ENCODE data around the gene ERICH2. TPM values are rescaled to one million over a fixed set of nuclear protein-coding genes. Genes with fewer than 3 reads are reported as not detected.
A peak's percentile ranks its signal among the peaks of the same experiment; 100 is the strongest.

The ERICH2 gene
- total RNA-seq, 1 donor from 2014 or later = 1.7 TPM

GRCh38 chr2:170842785-170843184, 72.6 kb downstream of the ERICH2 start:
- H3K4me1 ChIP-seq (ENCODE audit: insufficient read depth, low read length) = peaks cover 15% of the 10 kb centered on the region
- DNase-seq (ENCODE audit: low read depth) = peak; percentile 84
- H3K9me3 Mint-ChIP-seq (ENCODE audit: unreplicated experiment) = peaks cover 3% of the 10 kb centered on the region
- no peaks in the 10 kb centered on the region for H3K27me3 Mint-ChIP-seq (ENCODE audit: low read depth, unreplicated experiment)
- H3K36me3 ChIP-seq (ENCODE audit: insufficient read depth, low read length) = no peaks in the 10 kb centered on the region
- H3K4me3 Mint-ChIP-seq (ENCODE audit: unreplicated experiment) = no peak overlapping the region
- H3K27ac ChIP-seq (ENCODE audit: low read depth, low read length) = no peak overlapping the region
- TF ChIP-seq CTCF (IDR thresholded peaks at IDR 0.05; ENCODE audit: insufficient read depth, low read depth, low read length) = no peak
- TF ChIP-seq EZH2 (IDR thresholded peaks at IDR 0.05; ENCODE audit: insufficient read depth, low read length) = no peak
- H4K20me1 ChIP-seq (ENCODE audit: insufficient read depth, low read length) = no peaks in the 10 kb centered on the region
- H3K36me3 Mint-ChIP-seq (ENCODE audit: low read depth, unreplicated experiment) = peaks cover 2% of the 10 kb centered on the region
- H3K4me1 Mint-ChIP-seq (ENCODE audit: low read depth, unreplicated experiment) = peaks cover 32% of the 10 kb centered on the region
- peaks cover 3% of the 10 kb centered on the region for H3K27me3 ChIP-seq (ENCODE audit: insufficient read depth, low read length)
- peak overlapping the region; percentile 6 for H3K27ac Mint-ChIP-seq (ENCODE audit: unreplicated experiment)
- H3K9me3 ChIP-seq (ENCODE audit: insufficient read depth, low read depth, low read length) = no peaks in the 10 kb centered on the region
- FAIRE-seq = peak; percentile 80
- no peak overlapping the region for H2AFZ ChIP-seq (ENCODE audit: low read depth, low read length)
- no peak overlapping the region for H3K4me3 ChIP-seq (ENCODE audit: insufficient read depth, low read depth, low read length)
- no peak overlapping the region for H3K9ac ChIP-seq (ENCODE audit: low read length)
- peak overlapping the region; percentile 8 for H3K4me2 ChIP-seq (ENCODE audit: low read length)
- no peaks in the 10 kb centered on the region for H3K79me2 ChIP-seq (ENCODE audit: insufficient read depth, low read length)

GRCh38 chr2:170843656-170844055, 73.5 kb downstream of the ERICH2 start:
- peak; percentile 70 for DNase-seq (ENCODE audit: low read depth)
- no peak overlapping the region for H3K9ac ChIP-seq (ENCODE audit: low read length)
- H3K27me3 Mint-ChIP-seq (ENCODE audit: low read depth, unreplicated experiment) = no peaks in the 10 kb centered on the region
- peaks cover 3% of the 10 kb centered on the region for H3K9me3 Mint-ChIP-seq (ENCODE audit: unreplicated experiment)
- TF ChIP-seq EZH2 (IDR thresholded peaks at IDR 0.05; ENCODE audit: insufficient read depth, low read length) (no peak), CTCF (IDR thresholded peaks at IDR 0.05; ENCODE audit: insufficient read depth, low read depth, low read length) (no peak)
- H3K36me3 Mint-ChIP-seq (ENCODE audit: low read depth, unreplicated experiment) = no peaks in the 10 kb centered on the region
- H3K4me1 ChIP-seq (ENCODE audit: insufficient read depth, low read length) = peaks cover 15% of the 10 kb centered on the region
- H3K27me3 ChIP-seq (ENCODE audit: insufficient read depth, low read length) = no peaks in the 10 kb centered on the region
- H4K20me1 ChIP-seq (ENCODE audit: insufficient read depth, low read length) = no peaks in the 10 kb centered on the region
- H3K79me2 ChIP-seq (ENCODE audit: insufficient read depth, low read length) = no peaks in the 10 kb centered on the region
- peak overlapping the region; percentile 6 for H3K27ac Mint-ChIP-seq (ENCODE audit: unreplicated experiment)
- peaks cover 37% of the 10 kb centered on the region for H3K4me1 Mint-ChIP-seq (ENCODE audit: low read depth, unreplicated experiment)
- FAIRE-seq = peak; percentile 93
- no peaks in the 10 kb centered on the region for H3K36me3 ChIP-seq (ENCODE audit: insufficient read depth, low read length)
- no peak overlapping the region for H3K27ac ChIP-seq (ENCODE audit: low read depth, low read length)
- H3K4me3 ChIP-seq (ENCODE audit: insufficient read depth, low read depth, low read length) = no peak overlapping the region
- peak overlapping the region; percentile 56 for H3K4me2 ChIP-seq (ENCODE audit: low read length)
- no peaks in the 10 kb centered on the region for H3K9me3 ChIP-seq (ENCODE audit: insufficient read depth, low read depth, low read length)
- no peak overlapping the region for H2AFZ ChIP-seq (ENCODE audit: low read depth, low read length)
- H3K4me3 Mint-ChIP-seq (ENCODE audit: unreplicated experiment) = no peak overlapping the region

GRCh38 chr2:170845343-170845742, 75.2 kb downstream of the ERICH2 start:
- no peak overlapping the region for H2AFZ ChIP-seq (ENCODE audit: low read depth, low read length)
- no peak overlapping the region for H3K27ac Mint-ChIP-seq (ENCODE audit: unreplicated experiment)
- no peak for FAIRE-seq

More at GRCh38 chr2:170845343-170845742, 75.2 kb downstream of the ERICH2 start:
- Histone ChIP-seq H3K27ac (ENCODE audit: low read depth, low read length) (no peak overlapping the region), H3K9ac (ENCODE audit: low read length) (no peak overlapping the region), H3K79me2 (ENCODE audit: insufficient read depth, low read length) (no peaks in the 10 kb centered on the region), H3K4me1 (ENCODE audit: insufficient read depth, low read length) (peaks cover 15% of the 10 kb centered on the region), H4K20me1 (ENCODE audit: insufficient read depth, low read length) (no peaks in the 10 kb centered on the region), H3K27me3 (ENCODE audit: insufficient read depth, low read length) (no peaks in the 10 kb centered on the region), H3K4me2 (ENCODE audit: low read length) (no peak overlapping the region), H3K4me3 (ENCODE audit: insufficient read depth, low read depth, low read length) (no peak overlapping the region), H3K9me3 (ENCODE audit: insufficient read depth, low read depth, low read length) (no peaks in the 10 kb centered on the region), H3K36me3 (ENCODE audit: insufficient read depth, low read length) (no peaks in the 10 kb centered on the region)
- Mint-ChIP-seq H3K27me3 (ENCODE audit: low read depth, unreplicated experiment) (no peaks in the 10 kb centered on the region), H3K36me3 (ENCODE audit: low read depth, unreplicated experiment) (no peaks in the 10 kb centered on the region), H3K4me3 (ENCODE audit: unreplicated experiment) (no peak overlapping the region), H3K4me1 (ENCODE audit: low read depth, unreplicated experiment) (peaks cover 39% of the 10 kb centered on the region), H3K9me3 (ENCODE audit: unreplicated experiment) (peaks cover 3% of the 10 kb centered on the region)
- no peak for TF ChIP-seq EZH2 (IDR thresholded peaks at IDR 0.05; ENCODE audit: insufficient read depth, low read length)
- TF ChIP-seq CTCF (IDR thresholded peaks at IDR 0.05; ENCODE audit: insufficient read depth, low read depth, low read length) = no peak
- DNase-seq (ENCODE audit: low read depth) = no peak

Measured in astrocyte (in vitro differentiated cells and primary cell).